OCI-LY3 (cell line): ENCODE data around the gene CHMP3.

Source experiments
- H2AFZ ChIP-seq: fragments of 200-600, 300-600 bp; shearing (Covaris generic); 2 replicates; pipeline ENCODE4 v1.6.0; 2014; ENCODE audit warnings: antibody characterized with exemption, low read depth, low read length
- H3K27ac ChIP-seq: fragments of 200-600, 300-600 bp; sonication (generic); 2 replicates; pipeline ENCODE4 v1.5.1; 2014; ENCODE audit warnings: mild to moderate bottlenecking, low read length, moderate library complexity, mixed read lengths
- H3K27me3 ChIP-seq: fragments of 200-600, 300-600 bp; sonication (generic); 2 replicates; pipeline ENCODE4 v1.6.1; 2014; ENCODE audit warnings: low read depth, low read length, mixed read lengths
- H3K36me3 ChIP-seq: fragments of 200-600, 300-600 bp; sonication (generic); replicated peaks from 2 replicates; pipeline ENCODE3; 2014; ENCODE audit warnings: low read depth, low read length, mixed read lengths
- H3K4me1 ChIP-seq: fragments of 300-600, 200-600 bp; sonication (generic); 2 replicates; pipeline ENCODE4 v1.6.1; 2014; ENCODE audit warnings: low read length, mixed read lengths
- H3K4me2 ChIP-seq: fragments of 200-600, 300-600 bp; sonication (generic); 2 replicates; pipeline ENCODE4 v1.6.1; 2014; ENCODE audit warnings: low read length, mixed read lengths
- H3K4me3 ChIP-seq: fragments of 300-600, 200-600 bp; sonication (generic); 2 replicates; pipeline ENCODE4 v1.5.1; 2014; ENCODE audit warnings: antibody characterized with exemption, mild to moderate bottlenecking, low read length, moderate library complexity
- H3K79me2 ChIP-seq: fragments of 300-600, 200-600 bp; shearing (Covaris generic); 2 replicates; pipeline ENCODE4 v1.6.1; 2014; ENCODE audit warnings: mild to moderate bottlenecking, low read length, mixed read lengths
- H3K9ac ChIP-seq: fragments of 300-600, 200-600 bp; shearing (Covaris generic); 2 replicates; pipeline ENCODE4 v1.6.0; 2014; ENCODE audit warnings: mild to moderate bottlenecking, low read length, moderate library complexity
- H3K9me3 ChIP-seq: fragments of 200-600, 300-600 bp; shearing (Covaris generic); 2 replicates; pipeline ENCODE4 v1.6.1; 2014; ENCODE audit warnings: low read length, mixed read lengths; ENCODE audit not compliant: insufficient read depth
- H4K20me1 ChIP-seq: fragments of 200-600, 300-600 bp; sonication (generic); 2 replicates; pipeline ENCODE4 v1.6.1; 2016; ENCODE audit warnings: low read length, mixed read lengths; ENCODE audit not compliant: insufficient read depth
- EZH2phosphoT487 ChIP-seq: fragments of 200-600 bp; shearing (Covaris generic); IDR thresholded peaks from 2 replicates; pipeline ENCODE4 v1.6.1; 2018; ENCODE audit warnings: antibody characterized with exemption, mixed run types, low read depth
- TF ChIP-seq, protein P1 (sequence below): fragments of 200-600, 300-600 bp; sonication (generic); IDR thresholded peaks from 2 replicates; pipeline ENCODE4 v1.5.1; 2014; ENCODE audit warnings: antibody characterized with exemption, low read length, low read depth

CHMP3 gene

DNA sequence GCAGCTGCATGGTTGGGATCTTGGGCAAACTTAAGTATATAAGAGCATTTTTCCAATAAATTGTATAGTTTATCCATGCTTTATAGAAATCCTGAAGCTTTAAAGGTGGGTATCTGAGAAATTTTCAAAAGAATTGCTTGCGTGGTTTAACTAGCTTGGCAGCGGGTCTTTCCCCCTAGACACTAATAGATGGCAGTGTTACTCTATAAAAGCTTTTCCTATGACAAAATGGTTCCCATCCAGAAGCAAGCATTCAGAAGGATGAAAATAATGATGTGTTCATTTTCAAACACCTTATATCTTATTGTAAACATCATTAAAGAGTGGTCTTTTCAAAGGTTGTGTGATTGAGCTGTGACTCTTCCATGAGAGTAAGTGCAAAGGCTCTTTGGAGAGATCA lies 76.2 kb downstream of the CHMP3 start:
- no peak overlapping the region for H2AFZ ChIP-seq
- H3K36me3 ChIP-seq = peaks cover 99% of the 10 kb centered on the region
- no peak overlapping the region for H3K4me2 ChIP-seq
- H3K4me1 ChIP-seq = no peaks in the 10 kb centered on the region
- H3K4me3 ChIP-seq = no peak overlapping the region
- no peaks in the 10 kb centered on the region for H3K79me2 ChIP-seq
- H3K27ac ChIP-seq = no peak overlapping the region
- H3K9me3 ChIP-seq = no peaks in the 10 kb centered on the region
- no peaks in the 10 kb centered on the region for H3K27me3 ChIP-seq
- TF ChIP-seq, protein P1, sequence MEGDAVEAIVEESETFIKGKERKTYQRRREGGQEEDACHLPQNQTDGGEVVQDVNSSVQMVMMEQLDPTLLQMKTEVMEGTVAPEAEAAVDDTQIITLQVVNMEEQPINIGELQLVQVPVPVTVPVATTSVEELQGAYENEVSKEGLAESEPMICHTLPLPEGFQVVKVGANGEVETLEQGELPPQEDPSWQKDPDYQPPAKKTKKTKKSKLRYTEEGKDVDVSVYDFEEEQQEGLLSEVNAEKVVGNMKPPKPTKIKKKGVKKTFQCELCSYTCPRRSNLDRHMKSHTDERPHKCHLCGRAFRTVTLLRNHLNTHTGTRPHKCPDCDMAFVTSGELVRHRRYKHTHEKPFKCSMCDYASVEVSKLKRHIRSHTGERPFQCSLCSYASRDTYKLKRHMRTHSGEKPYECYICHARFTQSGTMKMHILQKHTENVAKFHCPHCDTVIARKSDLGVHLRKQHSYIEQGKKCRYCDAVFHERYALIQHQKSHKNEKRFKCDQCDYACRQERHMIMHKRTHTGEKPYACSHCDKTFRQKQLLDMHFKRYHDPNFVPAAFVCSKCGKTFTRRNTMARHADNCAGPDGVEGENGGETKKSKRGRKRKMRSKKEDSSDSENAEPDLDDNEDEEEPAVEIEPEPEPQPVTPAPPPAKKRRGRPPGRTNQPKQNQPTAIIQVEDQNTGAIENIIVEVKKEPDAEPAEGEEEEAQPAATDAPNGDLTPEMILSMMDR = no peak
- no peak for TF ChIP-seq EZH2phosphoT487
- H4K20me1 ChIP-seq = peaks cover 29% of the 10 kb centered on the region; the same call in 1 of the 2 replicates
- H3K9ac ChIP-seq = no peak overlapping the region

- Histone ChIP-seq H3K4me3 (no peak overlapping the region), H3K27ac (no peak overlapping the region), H3K36me3 (peaks cover 100% of the 10 kb centered on the region), H3K4me2 (no peak overlapping the region), H3K4me1 (0 out of 2 replicates have a peak, but pooled peaks cover under 1% of the 10 kb centered on the region), H3K79me2 (no peaks in the 10 kb centered on the region), H3K27me3 (no peaks in the 10 kb centered on the region), H4K20me1 (peaks cover 23% of the 10 kb centered on the region; the same call in 1 of the 2 replicates), H3K9me3 (no peaks in the 10 kb centered on the region), H2AFZ (no peak overlapping the region), H3K9ac (no peak overlapping the region)
- TF ChIP-seq EZH2phosphoT487 = no peak
- TF ChIP-seq, protein P1 = no peak
Measured at GRCh38 chr2:86485802-86486201, 77.4 kb downstream of the CHMP3 start.

GRCh38 chr2:86485103-86485502 lies 78.1 kb downstream of the CHMP3 start:
- Histone ChIP-seq H3K27ac (no peak overlapping the region), H3K4me2 (no peak overlapping the region), H3K9ac (no peak overlapping the region), H3K9me3 (no peaks in the 10 kb centered on the region), H4K20me1 (peaks cover 22% of the 10 kb centered on the region; the same call in 1 of the 2 replicates), H3K4me1 (0 out of 2 replicates have a peak, but pooled peaks cover 2% of the 10 kb centered on the region), H3K27me3 (no peaks in the 10 kb centered on the region), H3K36me3 (peaks cover 100% of the 10 kb centered on the region), H2AFZ (no peak overlapping the region), H3K4me3 (no peak overlapping the region), H3K79me2 (no peaks in the 10 kb centered on the region)
- no peak for TF ChIP-seq EZH2phosphoT487
- TF ChIP-seq, protein P1 = no peak

- Histone ChIP-seq H3K27ac (no peak overlapping the region), H3K36me3 (peaks cover 99% of the 10 kb centered on the region), H3K27me3 (no peaks in the 10 kb centered on the region), H2AFZ (no peak overlapping the region), H3K4me2 (no peak overlapping the region), H3K9ac (no peak overlapping the region), H3K9me3 (no peaks in the 10 kb centered on the region), H3K4me1 (0 out of 2 replicates have a peak, but pooled peaks cover 2% of the 10 kb centered on the region), H3K79me2 (no peaks in the 10 kb centered on the region), H3K4me3 (no peak overlapping the region), H4K20me1 (peaks cover 18% of the 10 kb centered on the region; the same call in 1 of the 2 replicates)
- TF ChIP-seq, protein P1 = no peak
- no peak for TF ChIP-seq EZH2phosphoT487
Measured at GRCh38 chr2:86484385-86484784, 78.9 kb downstream of the CHMP3 start.
